Ovary (tissue), 3 donors: ENCODE data around the gene HELB.

Source experiments
- EP300 ChIP-seq: sonication (generic); formaldehyde crosslinking; IDR thresholded peaks from one replicate; pipeline ENCODE4 v1.6.1; 2017; ENCODE audit warnings: antibody characterized with exemption
- POLR2A ChIP-seq: fragments of 450-650 bp; IDR thresholded peaks from one replicate; pipeline ENCODE4 v1.6.1; 2017; ENCODE audit warnings: antibody characterized with exemption, mild to moderate bottlenecking, moderate library complexity
- TF ChIP-seq, protein P1 (sequence below), 3 donors: fragments of 450-650 bp in 2 of 3; fragments of 200-600 bp in 1 of 3; IDR thresholded peaks; one replicate each; pipeline versions ENCODE4 v1.5.1 to v1.8.0; 2016 to 2022; ENCODE audit warnings: antibody characterized with exemption in 3 of 3, mild to moderate bottlenecking in 1 of 3
- donor health status: DM: no; HTN: no; CAD: no.

DNA sequence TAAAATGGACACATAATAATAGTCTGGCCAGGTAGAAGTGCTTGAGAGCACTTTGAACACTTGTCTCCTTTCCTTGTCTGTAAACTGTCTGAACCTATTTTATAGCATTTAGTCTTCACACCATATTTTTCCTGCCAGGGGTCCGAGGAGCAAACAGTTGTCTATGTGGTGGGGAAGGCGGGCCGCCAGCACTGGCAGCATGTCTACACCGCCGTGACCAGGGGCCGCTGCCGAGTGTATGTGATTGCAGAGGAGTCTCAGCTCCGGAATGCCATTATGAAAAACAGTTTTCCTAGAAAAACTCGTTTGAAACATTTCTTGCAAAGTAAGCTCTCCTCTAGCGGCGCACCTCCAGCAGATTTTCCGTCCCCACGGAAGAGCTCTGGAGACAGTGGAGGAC is 28.7 kb downstream of the HELB start:
- TF ChIP-seq, protein P1, sequence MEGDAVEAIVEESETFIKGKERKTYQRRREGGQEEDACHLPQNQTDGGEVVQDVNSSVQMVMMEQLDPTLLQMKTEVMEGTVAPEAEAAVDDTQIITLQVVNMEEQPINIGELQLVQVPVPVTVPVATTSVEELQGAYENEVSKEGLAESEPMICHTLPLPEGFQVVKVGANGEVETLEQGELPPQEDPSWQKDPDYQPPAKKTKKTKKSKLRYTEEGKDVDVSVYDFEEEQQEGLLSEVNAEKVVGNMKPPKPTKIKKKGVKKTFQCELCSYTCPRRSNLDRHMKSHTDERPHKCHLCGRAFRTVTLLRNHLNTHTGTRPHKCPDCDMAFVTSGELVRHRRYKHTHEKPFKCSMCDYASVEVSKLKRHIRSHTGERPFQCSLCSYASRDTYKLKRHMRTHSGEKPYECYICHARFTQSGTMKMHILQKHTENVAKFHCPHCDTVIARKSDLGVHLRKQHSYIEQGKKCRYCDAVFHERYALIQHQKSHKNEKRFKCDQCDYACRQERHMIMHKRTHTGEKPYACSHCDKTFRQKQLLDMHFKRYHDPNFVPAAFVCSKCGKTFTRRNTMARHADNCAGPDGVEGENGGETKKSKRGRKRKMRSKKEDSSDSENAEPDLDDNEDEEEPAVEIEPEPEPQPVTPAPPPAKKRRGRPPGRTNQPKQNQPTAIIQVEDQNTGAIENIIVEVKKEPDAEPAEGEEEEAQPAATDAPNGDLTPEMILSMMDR (IDR thresholded peaks at IDR 0.05) = no peak
- no peak for TF ChIP-seq POLR2A
- no peak for TF ChIP-seq EP300
